ENCODE data around the gene VDR. TPM values are rescaled to one million over a fixed set of nuclear protein-coding genes. Genes with fewer than 3 reads are reported as not detected.

VDR gene
- 100 to 1,000 TPM in 2 of 4 donors, 10 to 100 TPM in 2; 62.3 to 191 (median 117) TPM for total RNA-seq

DNA sequence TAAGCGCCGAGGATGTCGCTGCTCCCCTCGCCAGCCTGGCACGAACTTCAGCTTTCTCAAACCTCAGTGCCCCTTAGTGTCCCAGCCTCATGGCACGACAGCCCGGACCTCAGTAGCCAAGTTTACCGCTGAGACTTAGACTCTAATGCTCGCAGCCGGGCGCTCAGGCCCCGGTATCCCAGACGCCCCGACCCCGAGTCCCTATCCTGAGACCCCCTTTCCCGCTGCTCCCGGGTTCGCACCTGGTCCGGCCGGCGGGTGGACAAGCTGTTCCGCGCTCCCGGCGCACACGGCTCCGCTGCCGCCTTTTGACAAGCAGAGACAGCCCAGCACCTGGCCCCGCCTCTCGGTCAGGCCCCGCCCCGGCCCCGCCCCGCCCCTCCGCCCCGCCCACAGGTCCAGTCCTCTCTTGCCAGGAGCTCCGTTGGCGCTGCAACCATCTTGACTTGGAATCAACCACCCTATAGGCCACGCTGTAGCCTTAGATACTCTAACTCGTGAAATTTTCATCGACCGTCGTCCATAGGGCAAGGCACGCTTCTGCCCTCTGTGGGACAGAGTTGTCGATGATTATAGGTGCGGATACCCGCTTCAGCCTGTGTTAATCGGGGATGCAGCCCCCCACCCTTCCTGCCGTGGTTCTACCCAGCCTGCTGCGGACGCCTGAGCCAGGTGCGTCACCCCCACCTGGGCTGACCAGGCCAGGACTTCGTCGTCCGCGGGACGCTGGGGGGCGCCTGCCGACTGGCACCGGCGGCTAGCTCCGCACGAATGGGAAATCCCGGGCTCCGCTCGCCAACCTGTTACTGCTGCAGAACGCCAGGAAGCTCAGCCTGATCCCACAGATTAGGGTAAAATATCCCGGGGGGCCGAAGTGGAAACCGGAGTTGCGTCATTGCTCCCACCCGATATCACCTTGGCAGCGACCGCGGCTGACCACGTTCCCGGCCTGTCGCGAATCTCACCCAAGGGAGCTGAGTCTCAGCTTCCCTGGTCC lies at the start of gene VDR:
VDR (minus strand) TSS at position 282 of the 997 bp plus-strand sequence. CDS start 25,881 bp downstream, outside the sequence.
- in situ Hi-C loops (cut with MboI; ENCODE audit: low pct_ligation_motif_present in 1 of 4, low pct_unique_long_range_greater_than_20kb in 1 of 4, low sequenced_read_pairs in 3 of 4), result no loop called here
- H3K4me1 ChIP-seq, result peaks cover 16 to 70% (median 50%) of the 10 kb centered on the region in 4 donors

DNA sequence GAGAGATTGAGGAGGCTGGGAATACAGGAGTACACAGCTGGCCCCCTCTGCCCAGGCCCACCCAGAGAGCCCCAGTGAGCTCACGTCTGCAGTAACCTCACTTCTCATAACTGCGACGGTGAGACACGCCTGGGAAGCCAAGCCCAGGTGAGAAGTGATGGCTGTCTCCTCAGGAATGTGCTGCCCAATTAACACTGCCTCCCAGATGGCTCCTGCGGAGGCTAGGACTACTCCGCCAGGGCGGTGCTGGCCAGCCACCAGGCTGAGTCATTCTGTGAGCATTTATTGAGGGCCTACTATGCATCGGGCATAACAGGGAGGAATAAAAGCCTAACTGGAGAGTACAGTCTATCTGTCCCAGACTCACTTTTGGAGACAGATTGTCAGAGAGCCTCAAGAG lies 49.3 kb upstream of the VDR start:
- no peak for TF ChIP-seq POLR2AphosphoS5 (IDR thresholded peaks at IDR 0.05)
- no peak for TF ChIP-seq EP300 (IDR thresholded peaks at IDR 0.05; ENCODE audit: low read depth)
- TF ChIP-seq, protein P1, sequence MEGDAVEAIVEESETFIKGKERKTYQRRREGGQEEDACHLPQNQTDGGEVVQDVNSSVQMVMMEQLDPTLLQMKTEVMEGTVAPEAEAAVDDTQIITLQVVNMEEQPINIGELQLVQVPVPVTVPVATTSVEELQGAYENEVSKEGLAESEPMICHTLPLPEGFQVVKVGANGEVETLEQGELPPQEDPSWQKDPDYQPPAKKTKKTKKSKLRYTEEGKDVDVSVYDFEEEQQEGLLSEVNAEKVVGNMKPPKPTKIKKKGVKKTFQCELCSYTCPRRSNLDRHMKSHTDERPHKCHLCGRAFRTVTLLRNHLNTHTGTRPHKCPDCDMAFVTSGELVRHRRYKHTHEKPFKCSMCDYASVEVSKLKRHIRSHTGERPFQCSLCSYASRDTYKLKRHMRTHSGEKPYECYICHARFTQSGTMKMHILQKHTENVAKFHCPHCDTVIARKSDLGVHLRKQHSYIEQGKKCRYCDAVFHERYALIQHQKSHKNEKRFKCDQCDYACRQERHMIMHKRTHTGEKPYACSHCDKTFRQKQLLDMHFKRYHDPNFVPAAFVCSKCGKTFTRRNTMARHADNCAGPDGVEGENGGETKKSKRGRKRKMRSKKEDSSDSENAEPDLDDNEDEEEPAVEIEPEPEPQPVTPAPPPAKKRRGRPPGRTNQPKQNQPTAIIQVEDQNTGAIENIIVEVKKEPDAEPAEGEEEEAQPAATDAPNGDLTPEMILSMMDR (IDR thresholded peaks at IDR 0.05), result no peak
- TF ChIP-seq POLR2A (IDR thresholded peaks at IDR 0.05), result no peak
- WGBS, 2 donors (ENCODE audit: low coverage in 1 of 2), result 38 to 80% methylated on average over 4 to 8 of the region's 8 CpGs
- no peak overlapping the region for H3K4me3 ChIP-seq
- DNase-seq, result peak; percentile 46
- peaks cover 0 to 31% (median 25%) of the 10 kb centered on the region in 4 donors for H3K4me1 ChIP-seq
- H3K36me3 ChIP-seq, result no peaks in the 10 kb centered on the region
- no peaks in the 10 kb centered on the region for H3K27me3 ChIP-seq
- intact Hi-C loops (cut with DNase I; ENCODE audit: low total_unique reads) (no loop called here), in situ Hi-C loops (cut with MboI; ENCODE audit: low pct_ligation_motif_present in 1 of 4, low pct_unique_long_range_greater_than_20kb in 1 of 4, low sequenced_read_pairs in 3 of 4) (loop anchor here (10.0 to 25.0 kb wide), 3 partner anchors 208 to 217 kb away; partner anchors contain the start of genes ASB8 (in 3 of the 4) and ENDOU (in 1 of the 4))
- peaks cover 0 to 3% of the 10 kb centered on the region in 2 donors for H3K9me3 ChIP-seq
- peak overlapping the region; percentile 14 to 63 (median 56) for H3K27ac ChIP-seq

More for the DNA sequence above, at the start of gene VDR:
- Histone ChIP-seq H3K27me3 (no peaks in the 10 kb centered on the region), H3K27ac (peak within 1 kb of the TSS; percentile 84 to 89 (median 87)), H3K36me3 (no peaks in the 10 kb centered on the region), H3K4me3 (peak within 1 kb of the TSS; percentile 44 to 62 (median 56)), H3K9me3 (no peaks in the 10 kb centered on the region)
- peak; percentile 88 for DNase-seq
- intact Hi-C loops (cut with DNase I; ENCODE audit: low total_unique reads), result no loop called here
- WGBS, 2 donors (ENCODE audit: low coverage in 1 of 2), result 1% methylated on average over 75 of the region's 79 CpGs; no CpG with 5 or more reads in 1 of the 2 donors
- peak; percentile 77 to 92 (median 88) for TF ChIP-seq POLR2AphosphoS5 (IDR thresholded peaks at IDR 0.05)
- TF ChIP-seq POLR2A (IDR thresholded peaks at IDR 0.05), result peak; percentile 93
- no peak for TF ChIP-seq EP300 (IDR thresholded peaks at IDR 0.05; ENCODE audit: low read depth)
- TF ChIP-seq, protein P1 (IDR thresholded peaks at IDR 0.05), result peak; percentile 36 to 71 (median 43)

DNA sequence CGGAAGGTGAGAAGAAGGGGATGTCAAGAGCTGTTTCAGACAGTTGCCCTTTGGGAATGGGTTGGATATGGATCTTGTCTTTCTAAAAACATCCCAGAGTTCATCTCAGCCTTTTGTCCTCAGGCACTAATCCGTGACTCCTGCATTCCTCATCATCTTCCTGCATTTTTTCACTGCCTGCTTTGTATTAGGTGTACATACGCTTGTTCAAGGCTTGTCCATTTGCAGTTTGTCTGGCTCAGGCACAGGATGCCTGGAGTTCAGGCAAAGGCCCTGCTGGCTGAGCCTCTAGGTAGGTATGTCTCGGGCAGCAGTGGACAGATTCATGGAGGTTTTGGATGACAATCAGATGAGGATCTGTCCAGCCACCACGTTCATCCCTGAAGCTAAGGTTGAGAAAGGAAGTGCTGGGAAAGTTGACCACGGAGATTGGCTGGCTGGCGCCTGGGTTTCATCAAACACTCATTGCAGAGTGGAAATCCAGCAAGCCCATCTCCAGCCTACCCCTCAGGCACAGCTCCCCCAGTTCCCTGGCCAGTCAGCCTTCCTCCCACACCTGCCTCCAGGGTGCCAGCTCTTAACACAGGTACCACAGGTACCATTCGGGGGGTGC lies 46.2 kb upstream of the VDR start:
- DNase-seq, result no peak
- Histone ChIP-seq H3K4me3 (no peak overlapping the region), H3K36me3 (no peaks in the 10 kb centered on the region), H3K27me3 (no peaks in the 10 kb centered on the region), H3K27ac (no peak overlapping the region), H3K4me1 (peaks cover 0 to 42% (median 31%) of the 10 kb centered on the region in 4 donors), H3K9me3 (no peaks in the 10 kb centered on the region)
- intact Hi-C loops (cut with DNase I; ENCODE audit: low total_unique reads) (no loop called here), in situ Hi-C loops (cut with MboI; ENCODE audit: low pct_ligation_motif_present in 1 of 4, low pct_unique_long_range_greater_than_20kb in 1 of 4, low sequenced_read_pairs in 3 of 4) (loop anchor here (10.0 to 25.0 kb wide), 3 partner anchors 211 to 214 kb away; partner anchors contain the start of genes ASB8 (in 3 of the 4) and ENDOU (in 1 of the 4))
- 83 to 85% methylated on average over 3 to 7 of the region's 8 CpGs for WGBS, 2 donors (ENCODE audit: low coverage in 1 of 2)
- TF ChIP-seq EP300 (IDR thresholded peaks at IDR 0.05; ENCODE audit: low read depth), result no peak
- TF ChIP-seq POLR2A (IDR thresholded peaks at IDR 0.05), result no peak

DNA sequence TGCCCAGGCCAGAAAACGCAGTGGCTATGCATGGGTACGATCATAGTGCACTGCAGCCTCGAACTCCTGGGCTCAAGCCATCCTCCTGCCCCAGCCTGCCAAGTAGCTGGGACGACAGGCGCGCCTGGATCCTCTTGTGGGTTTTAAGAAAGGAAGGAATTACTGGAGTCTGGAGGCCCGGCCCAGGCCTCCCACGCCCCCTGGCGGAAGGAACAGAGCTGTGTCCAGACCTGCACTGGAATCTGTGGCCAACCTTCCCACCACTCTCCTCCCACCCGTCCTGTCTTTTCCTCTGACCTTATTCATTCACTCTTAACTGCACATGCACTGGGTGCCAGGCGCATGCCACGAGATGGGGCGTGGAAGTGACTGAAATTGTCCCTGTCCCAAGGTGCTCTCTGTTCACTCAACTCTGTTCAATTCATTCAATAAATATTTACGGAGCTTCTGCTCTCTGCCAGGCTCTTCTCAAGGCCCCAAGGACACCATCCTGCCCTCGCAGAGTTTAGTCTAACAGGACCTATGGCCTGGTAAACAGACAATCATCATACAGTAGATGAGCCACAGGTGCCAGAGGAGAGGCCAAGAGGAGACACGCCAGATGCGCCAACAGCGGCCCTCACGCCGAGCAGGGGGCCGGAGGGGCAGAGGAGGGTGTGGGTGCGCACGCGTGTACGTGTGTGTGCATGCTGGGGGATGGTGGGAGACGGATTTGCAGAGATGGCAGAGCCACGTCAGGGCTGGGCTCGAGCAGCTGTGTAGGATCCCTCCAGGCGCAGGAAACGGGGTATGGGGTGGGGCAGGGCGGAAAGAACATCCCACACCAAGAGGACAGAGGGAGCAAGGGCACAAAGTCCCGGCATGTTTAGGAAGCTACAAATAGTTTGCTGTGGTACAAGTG lies 44.9 kb upstream of the VDR start:
- Histone ChIP-seq H3K36me3 (no peaks in the 10 kb centered on the region), H3K4me1 (peaks cover 0 to 47% (median 31%) of the 10 kb centered on the region in 4 donors), H3K27ac (peak overlapping the region; percentile 10 to 53 (median 24)), H3K9me3 (no peaks in the 10 kb centered on the region), H3K27me3 (no peaks in the 10 kb centered on the region), H3K4me3 (no peak overlapping the region)
- intact Hi-C loops (cut with DNase I; ENCODE audit: low total_unique reads) (no loop called here), in situ Hi-C loops (cut with MboI; ENCODE audit: low pct_ligation_motif_present in 1 of 4, low pct_unique_long_range_greater_than_20kb in 1 of 4, low sequenced_read_pairs in 3 of 4) (loop anchor here (10.0 to 25.0 kb wide), 3 partner anchors 212 to 215 kb away; partner anchors contain the start of genes ASB8 (in 3 of the 4) and ENDOU (in 1 of the 4))
- WGBS, 2 donors (ENCODE audit: low coverage in 1 of 2), result 26 to 39% methylated on average over 12 to 32 of the region's 32 CpGs
- TF ChIP-seq EP300 (IDR thresholded peaks at IDR 0.05; ENCODE audit: low read depth) (no peak), POLR2A (IDR thresholded peaks at IDR 0.05) (no peak), POLR2AphosphoS5 (IDR thresholded peaks at IDR 0.05) (peak in 1 of 3 donors; percentile 7)
- TF ChIP-seq, protein P1 (IDR thresholded peaks at IDR 0.05), result peak; percentile 82 to 94 (median 85)
- peak; percentile 88 for DNase-seq

Data from transverse colon (tissue), 4 donors.